HG03060 (cell line): ENCODE data around the gene MITF.

Source experiments
- ATAC-seq: cut with Tn5 transposase; IDR thresholded peaks from one replicate; pipeline ENCODE4 v1.9.1; 2021; ENCODE audit warnings: low read depth, moderate number of reproducible peaks; ENCODE audit not compliant: unreplicated experiment

Gene MITF

GRCh38 chr3:69998759-69999139 lies 259.5 kb downstream of the MITF start:
- no peak for ATAC-seq

- ATAC-seq, result no peak
These were observed 260.1 kb downstream of the MITF start, which contains the start of gene SAMMSON for GRCh38 chr3:69999140-70000027. Gene SAMMSON, plus strand, starts transcription at chr3:69999733.

GRCh38 chr3:70000028-70000410 lies 260.8 kb downstream of the MITF start:
- no peak for ATAC-seq

GRCh38 chr3:70000563-70001081 lies 261.4 kb downstream of the MITF start:
- no peak for ATAC-seq

- no peak for ATAC-seq
These were observed 263.9 kb downstream of the MITF start for GRCh38 chr3:70003119-70003518.

GRCh38 chr3:70006089-70006488 lies 266.8 kb downstream of the MITF start:
- no peak for ATAC-seq

- no peak for ATAC-seq
These were observed 271.1 kb downstream of the MITF start for GRCh38 chr3:70010346-70010745.

- ATAC-seq, result no peak
These were observed 272.3 kb downstream of the MITF start for GRCh38 chr3:70011582-70011981.
